Breast epithelium (tissue), 3 donors: ENCODE measurements around the gene ADIRF.
"Not testable (repeated sequence)": the region's sequence is repeated elsewhere in the genome, so short reads cannot be mapped to it uniquely, and the experiment has no call there.

Source experiments
- POLR2A ChIP-seq: fragments of 450-650 bp; IDR thresholded peaks from one replicate; pipeline ENCODE4 v1.6.1; 2016; ENCODE audit warnings: antibody characterized with exemption, mild to moderate bottlenecking, moderate library complexity
- POLR2AphosphoS5 ChIP-seq, 3 donors: sonication (generic); formaldehyde crosslinking; IDR thresholded peaks; one replicate each; pipeline ENCODE4 v1.6.1; 2017; ENCODE audit warnings: antibody characterized with exemption in 3 of 3
- TF ChIP-seq, protein P1 (sequence below), 3 donors: fragments of 450-650 bp; IDR thresholded peaks; one replicate each; pipeline ENCODE4 v1.5.1; 2016 to 2017; ENCODE audit warnings: antibody characterized with exemption in 3 of 3, mild to moderate bottlenecking in 3 of 3, moderate library complexity in 3 of 3

DNA sequence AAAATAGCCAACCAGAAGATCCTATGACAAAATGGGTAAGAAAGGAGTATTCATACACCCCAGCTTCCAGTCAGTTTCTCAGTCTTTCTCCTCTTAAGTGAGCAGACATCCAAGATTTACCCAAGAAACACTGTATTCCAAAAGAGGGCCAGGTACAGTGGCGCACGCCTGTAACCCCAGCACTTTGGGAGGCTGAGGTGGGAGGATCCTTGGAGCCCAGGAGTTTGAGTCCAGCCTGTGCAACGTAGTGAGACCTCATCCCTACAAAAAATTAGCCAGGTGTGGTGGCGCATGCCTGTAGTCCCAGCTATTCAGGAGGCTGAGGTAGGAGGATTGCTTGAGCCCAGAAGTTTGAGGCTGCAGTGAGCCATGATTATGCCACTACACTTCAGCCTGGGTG, 20.5 kb upstream of the ADIRF start:
- not testable (repeated sequence) for TF ChIP-seq POLR2AphosphoS5 (IDR thresholded peaks at IDR 0.05); POLR2A
- TF ChIP-seq, protein P1, sequence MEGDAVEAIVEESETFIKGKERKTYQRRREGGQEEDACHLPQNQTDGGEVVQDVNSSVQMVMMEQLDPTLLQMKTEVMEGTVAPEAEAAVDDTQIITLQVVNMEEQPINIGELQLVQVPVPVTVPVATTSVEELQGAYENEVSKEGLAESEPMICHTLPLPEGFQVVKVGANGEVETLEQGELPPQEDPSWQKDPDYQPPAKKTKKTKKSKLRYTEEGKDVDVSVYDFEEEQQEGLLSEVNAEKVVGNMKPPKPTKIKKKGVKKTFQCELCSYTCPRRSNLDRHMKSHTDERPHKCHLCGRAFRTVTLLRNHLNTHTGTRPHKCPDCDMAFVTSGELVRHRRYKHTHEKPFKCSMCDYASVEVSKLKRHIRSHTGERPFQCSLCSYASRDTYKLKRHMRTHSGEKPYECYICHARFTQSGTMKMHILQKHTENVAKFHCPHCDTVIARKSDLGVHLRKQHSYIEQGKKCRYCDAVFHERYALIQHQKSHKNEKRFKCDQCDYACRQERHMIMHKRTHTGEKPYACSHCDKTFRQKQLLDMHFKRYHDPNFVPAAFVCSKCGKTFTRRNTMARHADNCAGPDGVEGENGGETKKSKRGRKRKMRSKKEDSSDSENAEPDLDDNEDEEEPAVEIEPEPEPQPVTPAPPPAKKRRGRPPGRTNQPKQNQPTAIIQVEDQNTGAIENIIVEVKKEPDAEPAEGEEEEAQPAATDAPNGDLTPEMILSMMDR (IDR thresholded peaks at IDR 0.05) = not testable (repeated sequence)
